Gastroesophageal sphincter (tissue), 4 donors: ENCODE results near the gene RAB18. TPM values are rescaled to one million over a fixed set of nuclear protein-coding genes. Genes with fewer than 3 reads are reported as not detected.

Source experiments
- ATAC-seq: fragments of 150-250 bp; one replicate; pipeline ENCODE4 v1.9.1; 2016; ENCODE audit warnings: mild to moderate bottlenecking, moderate library complexity
- H3K27ac ChIP-seq, 4 donors: fragments of 200-600 bp; sonication (generic) in 3 of 4; 1 replicate in 3 of 4; 2 replicates in 1 of 4; pipeline ENCODE4 v1.5.1; 2016 to 2019
- H3K27me3 ChIP-seq: fragments of 200-600 bp; sonication (generic); one replicate; pipeline ENCODE4 v1.5.1; 2019
- H3K36me3 ChIP-seq, 2 donors: fragments of 200-600 bp; sonication (generic); one replicate each; pipeline ENCODE4 v1.5.1; 2019; ENCODE audit warnings: control low read depth in 1 of 2
- H3K4me1 ChIP-seq, 3 donors: fragments of 200-600 bp; sonication (generic); 1 replicate in 2 of 3; 2 replicates in 1 of 3; pipeline ENCODE4 v1.5.1; 2016 to 2019; ENCODE audit warnings: control low read depth in 2 of 3
- H3K4me3 ChIP-seq, 2 donors: fragments of 200-600 bp; sonication (generic); one replicate each; pipeline ENCODE4 v1.5.1; 2019; ENCODE audit warnings: mild to moderate bottlenecking in 1 of 2, moderate library complexity in 1 of 2
- H3K9me3 ChIP-seq, 3 donors: fragments of 200-600 bp; sonication (generic); one replicate each; pipeline ENCODE4 v1.5.1; 2017 to 2019; ENCODE audit warnings: control low read depth in 2 of 3
- CTCF ChIP-seq, 4 experiments: fragments of 200-600 bp in 2 of 4; fragments of 450-650 bp in 2 of 4; sonication (generic) in 1 of 4; IDR thresholded peaks; one replicate each; pipeline ENCODE4 v1.5.1; 2017 to 2019; ENCODE audit warnings: antibody characterized with exemption in 4 of 4, mild to moderate bottlenecking in 2 of 4, moderate library complexity in 2 of 4
- EP300 ChIP-seq: sonication (generic); formaldehyde crosslinking; IDR thresholded peaks from one replicate; pipeline ENCODE4 v1.6.1; 2017; ENCODE audit warnings: antibody characterized with exemption, mild to moderate bottlenecking
- POLR2A ChIP-seq, 2 donors: fragments of 450-650 bp; IDR thresholded peaks; one replicate each; pipeline ENCODE4 v1.6.1; 2017; ENCODE audit warnings: antibody characterized with exemption in 2 of 2, mild to moderate bottlenecking in 2 of 2, moderate library complexity in 1 of 2
- POLR2AphosphoS5 ChIP-seq: sonication (generic); formaldehyde crosslinking; IDR thresholded peaks from one replicate; pipeline ENCODE4 v1.6.1; 2017; ENCODE audit warnings: antibody characterized with exemption
- WGBS, 2 donors: methylation state at CpG; one replicate each; pipeline ENCODE4 v1.1.5; 2018; ENCODE audit warnings: low coverage in 1 of 2; 5-methylcytosine and 5-hydroxymethylcytosine counted together
- total RNA-seq, 4 donors: library from RNA; depleted of rRNA; stranded (reverse); fragments of >200 nt; gene quantifications; one replicate each; pipeline ENCODE4 v1.1.0, GENCODE V29; 2016

RAB18 gene
- total RNA-seq, 4 donors from 2014 or later = 40.5 to 104 (median 77.5) TPM

- Histone ChIP-seq H3K9me3 (no peaks in the 10 kb centered on the region), H3K4me3 (no peak overlapping the region), H3K4me1 (peaks cover 2 to 20% (median 4%) of the 10 kb centered on the region in 3 donors), H3K27ac (no peak overlapping the region), H3K36me3 (peaks cover 0 to 47% of the 10 kb centered on the region in 2 donors), H3K27me3 (no peaks in the 10 kb centered on the region)
- TF ChIP-seq CTCF (IDR thresholded peaks at IDR 0.05) = no peak
- no peak for TF ChIP-seq POLR2A (IDR thresholded peaks at IDR 0.05)
- TF ChIP-seq EP300 = no peak
- no peak for TF ChIP-seq POLR2AphosphoS5
- ATAC-seq = no peak
- WGBS, 2 donors = 81% methylated on average over 2 of the region's 2 CpGs; no CpG with 5 or more reads in 1 of the 2 donors
Observed at GRCh38 chr10:27534161-27534700, 30.1 kb downstream of the RAB18 start.

- peaks cover 0 to 11% (median 4%) of the 10 kb centered on the region in 3 donors for H3K4me1 ChIP-seq
- no peak overlapping the region for H3K27ac ChIP-seq
- 93 to 97% methylated on average over 4 of the region's 4 CpGs for whole genome bisulfite sequencing, 2 donors
- peaks cover 0 to 51% of the 10 kb centered on the region in 2 donors for H3K36me3 ChIP-seq
- no peak for TF ChIP-seq POLR2AphosphoS5
- TF ChIP-seq EP300 = no peak
- no peak for TF ChIP-seq POLR2A (IDR thresholded peaks at IDR 0.05)
- no peak for TF ChIP-seq CTCF (IDR thresholded peaks at IDR 0.05)
- no peaks in the 10 kb centered on the region for H3K27me3 ChIP-seq
- no peak for ATAC-seq
- no peaks in the 10 kb centered on the region for H3K9me3 ChIP-seq
- H3K4me3 ChIP-seq = no peak overlapping the region
Observed at GRCh38 chr10:27535317-27535716, 31.2 kb downstream of the RAB18 start.

- no peaks in the 10 kb centered on the region for H3K27me3 ChIP-seq
- H3K27ac ChIP-seq = no peak overlapping the region
- no peaks in the 10 kb centered on the region for H3K9me3 ChIP-seq
- peaks cover 0 to 57% of the 10 kb centered on the region in 2 donors for H3K36me3 ChIP-seq
- peaks cover 0 to 9% (median 4%) of the 10 kb centered on the region in 3 donors for H3K4me1 ChIP-seq
- H3K4me3 ChIP-seq = no peak overlapping the region
- no peak for ATAC-seq
- TF ChIP-seq EP300 (no peak), CTCF (IDR thresholded peaks at IDR 0.05) (no peak)
Observed at GRCh38 chr10:27536437-27536836, 32.3 kb downstream of the RAB18 start.

GRCh38 chr10:27537166-27537565, 33.1 kb downstream of the RAB18 start:
- H3K27ac ChIP-seq = no peak overlapping the region
- peaks cover 0 to 62% of the 10 kb centered on the region in 2 donors for H3K36me3 ChIP-seq
- no peak for ATAC-seq
- peaks cover 0 to 7% (median under 1%) of the 10 kb centered on the region in 3 donors for H3K4me1 ChIP-seq
- no peaks in the 10 kb centered on the region for H3K9me3 ChIP-seq
- TF ChIP-seq CTCF (IDR thresholded peaks at IDR 0.05) (no peak), POLR2AphosphoS5 (no peak), EP300 (no peak), POLR2A (IDR thresholded peaks at IDR 0.05) (no peak)
- 76 to 94% methylated on average over 3 of the region's 3 CpGs for WGBS, 2 donors
- H3K27me3 ChIP-seq = no peaks in the 10 kb centered on the region
- no peak overlapping the region for H3K4me3 ChIP-seq

- no peaks in the 10 kb centered on the region for H3K27me3 ChIP-seq
- peaks cover 0 to under 1% (median 0%) of the 10 kb centered on the region in 3 donors for H3K4me1 ChIP-seq
- peaks cover 0 to 68% of the 10 kb centered on the region in 2 donors for H3K36me3 ChIP-seq
- TF ChIP-seq POLR2A (IDR thresholded peaks at IDR 0.05) (no peak), EP300 (no peak), CTCF (IDR thresholded peaks at IDR 0.05) (no peak), POLR2AphosphoS5 (no peak)
- H3K27ac ChIP-seq = no peak overlapping the region
- no peak for ATAC-seq
- H3K4me3 ChIP-seq = no peak overlapping the region
- H3K9me3 ChIP-seq = no peaks in the 10 kb centered on the region
Observed at GRCh38 chr10:27537787-27538186, 33.7 kb downstream of the RAB18 start.
